Measurements from ENCODE around the gene STAG1.
"Not testable (repeated sequence)": the region's sequence is repeated elsewhere in the genome, so short reads cannot be mapped to it uniquely, and the experiment has no call there.

The STAG1 gene

GRCh38 chr3:136666301-136666700, 85.9 kb downstream of the STAG1 start:
- Mint-ChIP-seq H3K36me3 (ENCODE audit: low read depth) (peaks cover 19% of the 10 kb centered on the region), H3K4me1 (peaks cover 21% of the 10 kb centered on the region)
- not testable (repeated sequence) for H3K27ac Mint-ChIP-seq, ATAC-seq, H3K4me3 Mint-ChIP-seq, DNase-seq, H3K9me3 Mint-ChIP-seq, H3K27me3 Mint-ChIP-seq

GRCh38 chr3:136664771-136665170, 87.4 kb downstream of the STAG1 start:
- ATAC-seq (no peak), DNase-seq (no peak)
- Mint-ChIP-seq H3K27ac (no peak overlapping the region), H3K4me1 (peaks cover 33% of the 10 kb centered on the region), H3K9me3 (no peaks in the 10 kb centered on the region), H3K27me3 (no peaks in the 10 kb centered on the region), H3K4me3 (no peak overlapping the region), H3K36me3 (ENCODE audit: low read depth) (peaks cover 16% of the 10 kb centered on the region)

- no peak for ATAC-seq
- H3K4me1 Mint-ChIP-seq, result peaks cover 32% of the 10 kb centered on the region
- H3K27me3 Mint-ChIP-seq, result no peaks in the 10 kb centered on the region
- peaks cover 12% of the 10 kb centered on the region for H3K36me3 Mint-ChIP-seq (ENCODE audit: low read depth)
- no peak overlapping the region for H3K27ac Mint-ChIP-seq
- H3K9me3 Mint-ChIP-seq, result no peaks in the 10 kb centered on the region
- no peak overlapping the region for H3K4me3 Mint-ChIP-seq
- no peak for DNase-seq
Observed at GRCh38 chr3:136661282-136661681, 90.9 kb downstream of the STAG1 start.

- DNase-seq, result no peak
- H3K4me3 Mint-ChIP-seq, result no peak overlapping the region
- H3K36me3 Mint-ChIP-seq (ENCODE audit: low read depth), result peaks cover 30% of the 10 kb centered on the region
- no peak overlapping the region for H3K27ac Mint-ChIP-seq
- H3K9me3 Mint-ChIP-seq, result peaks cover 10% of the 10 kb centered on the region
- no peaks in the 10 kb centered on the region for H3K27me3 Mint-ChIP-seq
- H3K4me1 Mint-ChIP-seq, result peaks cover 28% of the 10 kb centered on the region
- ATAC-seq, result no peak
Observed at GRCh38 chr3:136658946-136659682, 93.1 kb downstream of the STAG1 start.

GRCh38 chr3:136657526-136657925, 94.7 kb downstream of the STAG1 start:
- Mint-ChIP-seq H3K4me1 (peaks cover 31% of the 10 kb centered on the region), H3K9me3 (peaks cover 10% of the 10 kb centered on the region), H3K27me3 (no peaks in the 10 kb centered on the region), H3K27ac (no peak overlapping the region), H3K36me3 (ENCODE audit: low read depth) (peaks cover 39% of the 10 kb centered on the region), H3K4me3 (no peak overlapping the region)
- DNase-seq (no peak), ATAC-seq (no peak)

- peaks cover 10% of the 10 kb centered on the region for H3K9me3 Mint-ChIP-seq
- no peak overlapping the region for H3K4me3 Mint-ChIP-seq
- no peaks in the 10 kb centered on the region for H3K27me3 Mint-ChIP-seq
- DNase-seq (no peak), ATAC-seq (no peak)
- H3K27ac Mint-ChIP-seq, result no peak overlapping the region
- H3K4me1 Mint-ChIP-seq, result peaks cover 19% of the 10 kb centered on the region
- H3K36me3 Mint-ChIP-seq (ENCODE audit: low read depth), result peaks cover 42% of the 10 kb centered on the region
Observed at GRCh38 chr3:136653628-136654027, 98.5 kb downstream of the STAG1 start.

GRCh38 chr3:136651581-136651980, 100.6 kb downstream of the STAG1 start:
- ATAC-seq, result no peak
- peaks cover 25% of the 10 kb centered on the region for H3K4me1 Mint-ChIP-seq
- H3K27ac Mint-ChIP-seq, result no peak overlapping the region
- DNase-seq, result no peak
- H3K4me3 Mint-ChIP-seq, result no peak overlapping the region
- no peaks in the 10 kb centered on the region for H3K27me3 Mint-ChIP-seq
- peaks cover 13% of the 10 kb centered on the region for H3K9me3 Mint-ChIP-seq
- peaks cover 42% of the 10 kb centered on the region for H3K36me3 Mint-ChIP-seq (ENCODE audit: low read depth)

GRCh38 chr3:136650461-136650860, 101.7 kb downstream of the STAG1 start:
- DNase-seq (no peak), ATAC-seq (no peak)
- Mint-ChIP-seq H3K27me3 (no peaks in the 10 kb centered on the region), H3K4me1 (peaks cover 33% of the 10 kb centered on the region), H3K4me3 (no peak overlapping the region), H3K9me3 (peaks cover 13% of the 10 kb centered on the region), H3K36me3 (ENCODE audit: low read depth) (peaks cover 35% of the 10 kb centered on the region), H3K27ac (no peak overlapping the region)

GRCh38 chr3:136645915-136646314, 106.3 kb downstream of the STAG1 start:
- no peak for ATAC-seq
- Mint-ChIP-seq H3K27me3 (no peaks in the 10 kb centered on the region), H3K27ac (no peak overlapping the region), H3K4me1 (peaks cover 26% of the 10 kb centered on the region), H3K36me3 (ENCODE audit: low read depth) (peaks cover 5% of the 10 kb centered on the region), H3K4me3 (no peak overlapping the region), H3K9me3 (peaks cover 3% of the 10 kb centered on the region)
- DNase-seq, result no peak

GRCh38 chr3:136644212-136644611, 108.0 kb downstream of the STAG1 start:
- H3K4me1 Mint-ChIP-seq, result peaks cover 24% of the 10 kb centered on the region

GRCh38 chr3:136643380-136643779, 108.8 kb downstream of the STAG1 start:
- not testable (repeated sequence) for ATAC-seq, DNase-seq

More at GRCh38 chr3:136644212-136644611, 108.0 kb downstream of the STAG1 start:
- no peak for DNase-seq
- H3K27ac Mint-ChIP-seq, result no peak overlapping the region
- no peaks in the 10 kb centered on the region for H3K27me3 Mint-ChIP-seq
- peaks cover 6% of the 10 kb centered on the region for H3K36me3 Mint-ChIP-seq (ENCODE audit: low read depth)
- H3K9me3 Mint-ChIP-seq, result peaks cover 3% of the 10 kb centered on the region
- H3K4me3 Mint-ChIP-seq, result no peak overlapping the region
- ATAC-seq, result no peak

GRCh38 chr3:136642711-136643110, 109.5 kb downstream of the STAG1 start:
- ATAC-seq, result no peak
- no peak overlapping the region for H3K4me3 Mint-ChIP-seq

More at GRCh38 chr3:136643380-136643779, 108.8 kb downstream of the STAG1 start:
- not testable (repeated sequence) for H3K27ac Mint-ChIP-seq; H3K36me3 Mint-ChIP-seq (ENCODE audit: low read depth); H3K4me3 Mint-ChIP-seq; H3K9me3 Mint-ChIP-seq; H3K27me3 Mint-ChIP-seq
- H3K4me1 Mint-ChIP-seq, result peaks cover 22% of the 10 kb centered on the region

GRCh38 chr3:136639069-136639468, 113.1 kb downstream of the STAG1 start:
- no peak for DNase-seq
- no peaks in the 10 kb centered on the region for H3K27me3 Mint-ChIP-seq
- H3K36me3 Mint-ChIP-seq (ENCODE audit: low read depth), result peaks cover 14% of the 10 kb centered on the region
- peaks cover 4% of the 10 kb centered on the region for H3K9me3 Mint-ChIP-seq
- no peak for ATAC-seq
- no peak overlapping the region for H3K4me3 Mint-ChIP-seq
- peaks cover 18% of the 10 kb centered on the region for H3K4me1 Mint-ChIP-seq
- H3K27ac Mint-ChIP-seq, result no peak overlapping the region

More at GRCh38 chr3:136642711-136643110, 109.5 kb downstream of the STAG1 start:
- no peak overlapping the region for H3K27ac Mint-ChIP-seq
- peaks cover 3% of the 10 kb centered on the region for H3K9me3 Mint-ChIP-seq
- H3K27me3 Mint-ChIP-seq, result no peaks in the 10 kb centered on the region
- no peak for DNase-seq
- peaks cover 7% of the 10 kb centered on the region for H3K36me3 Mint-ChIP-seq (ENCODE audit: low read depth)
- H3K4me1 Mint-ChIP-seq, result peaks cover 19% of the 10 kb centered on the region

GRCh38 chr3:136637176-136637575, 115.0 kb downstream of the STAG1 start:
- Mint-ChIP-seq H3K4me3 (no peak overlapping the region), H3K4me1 (peaks cover 26% of the 10 kb centered on the region), H3K27me3 (no peaks in the 10 kb centered on the region), H3K36me3 (ENCODE audit: low read depth) (peaks cover 14% of the 10 kb centered on the region), H3K27ac (no peak overlapping the region), H3K9me3 (peaks cover 4% of the 10 kb centered on the region)
- no peak for DNase-seq
- no peak for ATAC-seq

- no peak for ATAC-seq
- Mint-ChIP-seq H3K9me3 (peaks cover 4% of the 10 kb centered on the region), H3K4me3 (no peak overlapping the region), H3K27me3 (no peaks in the 10 kb centered on the region), H3K27ac (no peak overlapping the region), H3K36me3 (ENCODE audit: low read depth) (peaks cover 26% of the 10 kb centered on the region), H3K4me1 (peaks cover 34% of the 10 kb centered on the region)
- no peak for DNase-seq
Observed at GRCh38 chr3:136634821-136635220, 117.4 kb downstream of the STAG1 start.

All from activated naive CD8-positive, alpha-beta T cell treated with anti-CD3 and anti-CD28 coated beads, Interleukin-2, amount 50 U/mL, for 24 hours (primary cell).